Middle frontal gyrus (tissue), 1 donor: ENCODE results near the gene KRTAP5-5.
"Not testable (repeated sequence)": the region's sequence is repeated elsewhere in the genome, so short reads cannot be mapped to it uniquely, and the experiment has no call there.

Experiments
- DNase-seq: peaks from one replicate; pipeline ENCODE4 v3.0.0-alpha.2; 2015; ENCODE audit warnings: low spot score; ENCODE audit errors: extremely low spot score

Gene KRTAP5-5

DNA sequence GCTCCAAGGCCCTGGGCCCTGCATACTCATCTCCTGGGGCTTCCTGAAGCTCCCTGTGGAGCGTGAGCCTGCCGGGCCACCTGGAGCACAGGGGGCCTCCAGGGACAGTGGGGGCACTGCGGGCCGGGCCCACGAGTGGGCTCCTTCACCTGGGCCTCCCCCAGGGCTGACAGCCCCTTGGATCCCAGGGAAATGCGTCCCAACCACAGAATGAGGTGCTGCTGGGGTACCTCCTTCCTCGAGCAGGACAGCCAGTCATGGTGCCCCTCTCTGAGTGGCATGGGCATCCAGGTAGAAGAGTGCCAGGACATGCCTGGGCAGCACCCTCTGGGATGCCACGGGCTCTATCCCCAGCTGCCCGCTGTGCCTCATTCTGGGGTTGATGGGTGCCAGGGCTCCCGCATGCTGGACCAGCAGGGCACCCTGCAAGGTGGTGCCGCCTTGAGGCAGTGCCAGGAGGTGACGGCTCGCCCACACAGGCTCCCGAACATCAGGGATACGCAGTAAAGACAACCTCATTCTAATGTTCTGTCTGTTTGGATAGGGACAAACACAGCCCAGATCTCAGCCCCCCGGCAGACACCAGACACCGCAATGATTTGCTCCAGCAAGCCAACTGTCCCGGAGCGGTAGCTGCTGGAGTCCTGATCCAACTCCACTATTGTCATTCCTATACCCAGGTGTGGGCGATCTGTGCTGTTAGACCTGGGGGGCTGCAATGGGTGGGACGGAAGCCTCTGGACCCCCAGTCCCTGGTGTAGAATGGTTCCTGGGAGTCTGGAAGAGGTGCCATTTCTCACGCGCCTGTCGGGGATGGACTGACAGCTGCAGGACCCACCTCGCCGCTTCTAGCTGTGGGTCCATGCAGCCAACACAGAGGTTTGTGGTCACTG, 25.8 kb downstream of the KRTAP5-5 start:
- no peak for DNase-seq

- no peak for DNase-seq
Observed at GRCh38 chr11:1656061-1656441, 26.5 kb downstream of the KRTAP5-5 start.

DNA sequence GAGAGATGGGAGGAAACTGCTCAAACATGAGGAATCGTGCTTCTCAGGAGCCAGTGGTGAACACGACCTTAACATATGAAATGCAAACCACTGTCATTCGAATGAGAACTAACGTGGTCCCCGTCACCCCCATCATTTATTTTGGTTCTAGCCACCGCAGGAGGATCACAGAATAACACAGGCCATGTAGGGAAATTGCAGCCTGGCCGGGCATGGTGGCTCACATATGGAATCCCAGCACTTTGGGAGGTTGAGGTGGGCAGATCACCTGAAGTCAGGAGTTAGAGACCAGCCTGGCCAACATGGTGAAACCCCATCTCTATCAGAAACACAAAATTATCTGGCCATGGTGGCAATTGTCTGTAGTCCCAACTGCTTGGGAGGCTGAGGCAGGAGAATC, 27.1 kb downstream of the KRTAP5-5 start:
- no peak for DNase-seq

GRCh38 chr11:1659506-1659905, 29.9 kb downstream of the KRTAP5-5 start:
- no peak for DNase-seq

DNA sequence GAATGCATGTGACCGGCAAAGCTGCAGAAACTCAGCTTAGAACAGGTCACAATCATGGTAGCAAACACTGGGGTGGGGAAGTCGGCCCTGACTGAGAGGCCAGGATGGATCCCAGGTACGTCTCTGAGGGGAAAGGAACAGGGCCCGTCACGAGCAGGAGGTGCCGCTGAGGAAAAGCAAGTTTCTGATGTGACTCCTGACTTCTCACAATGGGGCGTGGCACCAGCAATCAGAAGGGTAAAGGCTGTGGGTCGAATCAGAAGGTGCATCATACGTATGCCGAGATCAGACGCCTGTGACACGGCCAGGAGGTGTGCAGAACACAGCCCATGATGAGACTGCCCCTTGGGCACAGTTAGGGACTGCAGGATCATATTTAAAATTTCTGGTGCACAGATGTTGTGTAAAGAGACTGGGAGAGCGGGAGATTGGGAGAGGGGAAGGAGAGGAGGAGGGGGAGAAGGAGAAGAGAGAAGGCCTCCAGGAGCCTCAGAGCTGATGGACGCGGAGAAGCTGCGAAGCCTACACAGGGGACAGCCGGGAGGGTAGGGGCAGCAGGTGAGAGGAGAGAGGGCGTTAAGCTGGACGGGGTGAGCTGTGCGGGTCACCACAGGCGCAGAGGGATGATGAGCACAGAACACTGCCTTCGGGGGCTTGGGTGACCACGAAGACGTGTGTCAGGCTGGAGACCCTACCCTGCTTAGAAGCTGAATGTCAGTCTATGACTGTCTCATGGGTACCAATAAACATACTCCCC, 30.7 kb downstream of the KRTAP5-5 start:
- DNase-seq: no peak

GRCh38 chr11:1661454-1662269, 32.1 kb downstream of the KRTAP5-5 start:
- not testable (repeated sequence) for DNase-seq

GRCh38 chr11:1662699-1663283, 33.2 kb downstream of the KRTAP5-5 start:
- not testable (repeated sequence) for DNase-seq

- no peak for DNase-seq
Observed at GRCh38 chr11:1665313-1665712, 35.7 kb downstream of the KRTAP5-5 start.

DNA sequence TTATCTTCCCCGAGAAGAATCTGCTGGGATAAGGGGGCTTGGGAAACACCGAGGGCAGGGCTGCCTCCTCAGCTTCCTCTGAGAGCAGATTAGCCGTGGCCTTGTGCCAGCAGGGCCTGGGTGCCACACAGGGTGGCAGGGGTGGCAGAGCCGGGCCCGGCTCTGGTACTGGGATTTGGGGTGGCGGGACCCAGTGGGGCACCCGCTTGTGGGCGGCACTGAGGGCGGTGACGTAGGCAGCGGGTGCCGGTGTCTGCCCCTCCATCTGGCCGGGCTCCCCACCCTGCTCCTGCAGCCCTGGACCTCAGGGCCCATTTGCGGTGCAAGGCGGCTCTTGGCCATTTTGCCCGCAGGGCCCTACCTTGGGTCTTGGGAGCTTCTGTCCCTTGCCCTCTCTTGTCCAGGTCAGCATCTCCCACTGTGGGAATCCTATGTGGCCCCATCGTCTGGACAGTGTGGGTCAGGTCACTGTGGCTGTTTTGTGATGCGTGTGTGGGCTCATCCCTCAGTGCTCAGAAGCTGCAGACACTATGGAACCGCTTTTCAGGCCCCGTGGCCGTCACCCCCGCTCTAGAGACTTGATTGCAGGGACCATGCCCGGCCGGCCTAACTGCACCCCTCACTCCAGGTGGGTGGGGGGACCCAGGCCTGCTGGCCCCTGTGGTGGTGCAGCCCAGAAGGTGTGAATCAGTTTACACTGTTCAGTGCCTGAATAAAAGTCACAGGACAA, 37.7 kb downstream of the KRTAP5-5 start:
- no peak for DNase-seq

DNA sequence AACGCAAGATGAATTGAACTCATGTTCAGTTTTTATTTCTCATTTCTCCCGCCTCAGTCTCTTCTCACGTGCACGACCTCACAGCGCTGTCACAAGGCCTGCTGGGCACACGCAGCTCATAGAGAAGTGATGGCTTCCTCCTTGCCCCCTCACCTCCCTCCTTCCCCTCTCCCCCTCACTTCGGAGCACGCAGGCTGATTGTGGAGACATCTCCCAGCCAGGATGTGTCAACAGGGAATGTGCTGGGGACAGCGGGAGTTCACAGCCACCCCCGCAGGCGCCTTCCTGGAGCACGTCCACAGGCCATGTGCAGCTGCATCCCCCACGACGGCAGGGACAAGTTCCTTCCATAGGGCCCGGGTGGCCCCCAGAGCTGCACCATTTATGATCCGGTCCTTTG, 38.3 kb downstream of the KRTAP5-5 start:
- no peak for DNase-seq

- no peak for DNase-seq
Observed at GRCh38 chr11:1668911-1669473, 39.4 kb downstream of the KRTAP5-5 start.

- no peak for DNase-seq
Observed at GRCh38 chr11:1669546-1670218, 40.1 kb downstream of the KRTAP5-5 start.

- not testable (repeated sequence) for DNase-seq
Observed at GRCh38 chr11:1670457-1670856, 40.9 kb downstream of the KRTAP5-5 start.

- DNase-seq: no peak
Observed at GRCh38 chr11:1670905-1671371, 41.4 kb downstream of the KRTAP5-5 start.

DNA sequence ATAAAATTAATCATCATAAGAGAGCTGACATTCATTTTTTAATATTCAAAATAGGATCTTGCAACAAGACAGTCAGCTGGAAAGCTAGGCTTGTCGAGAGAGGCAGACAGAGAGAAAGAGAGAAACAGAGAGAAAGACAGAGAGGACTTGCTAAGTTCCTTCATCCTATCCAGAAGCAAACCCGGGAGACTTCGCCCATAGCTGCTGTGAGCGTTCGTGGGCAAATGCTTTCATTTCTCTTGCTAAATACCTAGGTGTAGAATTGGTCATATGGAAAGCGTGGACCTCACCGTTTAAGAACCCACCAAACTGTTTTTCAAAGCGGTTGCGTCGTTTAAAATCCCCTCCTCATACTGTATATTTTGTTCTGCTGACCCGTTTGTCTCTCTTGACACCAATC, 42.1 kb downstream of the KRTAP5-5 start:
- DNase-seq: no peak

- no peak for DNase-seq
Observed at GRCh38 chr11:1672613-1673350, 43.2 kb downstream of the KRTAP5-5 start.

- DNase-seq: no peak
Observed at GRCh38 chr11:1673446-1674172, 44.0 kb downstream of the KRTAP5-5 start.
